Transverse colon (tissue), 4 donors: ENCODE data around the gene CNKSR3. TPM values are rescaled to one million over a fixed set of nuclear protein-coding genes. Genes with fewer than 3 reads are reported as not detected.
A peak's percentile ranks its signal among the peaks of the same experiment; 100 is the strongest.

Experiments
- DNase-seq: peaks from one replicate; pipeline ENCODE4 v3.0.0-alpha.2; 2019
- H3K27ac ChIP-seq, 4 donors: fragments of 200-600 bp; sonication (generic); 2 replicates each; pipeline ENCODE4 v1.5.1; 2016 to 2018; ENCODE audit warnings: inconsistent platforms in 4 of 4
- H3K27me3 ChIP-seq: fragments of 200-600 bp; sonication (generic); 2 replicates; pipeline ENCODE4 v1.5.1; 2017; ENCODE audit warnings: inconsistent platforms
- H3K36me3 ChIP-seq, 4 donors: fragments of 200-600 bp; sonication (generic); 2 replicates each; pipeline ENCODE4 v1.5.1; 2017 to 2019; ENCODE audit warnings: inconsistent platforms in 4 of 4
- H3K4me1 ChIP-seq, 4 donors: fragments of 200-600 bp; sonication (generic); 2 replicates each; pipeline ENCODE4 v1.5.1; 2017 to 2020; ENCODE audit warnings: inconsistent platforms in 4 of 4
- H3K4me3 ChIP-seq, 4 donors: fragments of 200-600 bp; sonication (generic); 1 replicate in 1 of 4; 2 replicates in 3 of 4; pipeline versions ENCODE4 v1.5.1 to v1.6.1; 2017 to 2019; ENCODE audit warnings: inconsistent platforms in 4 of 4
- H3K9me3 ChIP-seq, 2 donors: fragments of 200-600 bp; sonication (generic); 2 replicates each; pipeline ENCODE4 v1.5.1; 2017 to 2019; ENCODE audit warnings: inconsistent platforms in 2 of 2
- CTCF ChIP-seq, 5 experiments: fragments of 200-600 bp in 3 of 5; fragments of 450-650 bp in 2 of 5; sonication (generic) in 3 of 5; IDR thresholded peaks; 1 replicate in 2 of 5; 2 replicates in 3 of 5; pipeline ENCODE4 v1.5.1; 2016 to 2017; ENCODE audit warnings: antibody characterized with exemption in 5 of 5, inconsistent platforms in 3 of 5, mild to moderate bottlenecking in 2 of 5, moderate library complexity in 1 of 5
- EP300 ChIP-seq: sonication (generic); formaldehyde crosslinking; IDR thresholded peaks from one replicate; pipeline ENCODE4 v1.6.1; 2017; ENCODE audit warnings: antibody characterized with exemption, low read depth
- POLR2A ChIP-seq: fragments of 450-650 bp; IDR thresholded peaks from one replicate; pipeline ENCODE4 v1.6.1; 2016; ENCODE audit warnings: antibody characterized with exemption, mild to moderate bottlenecking, moderate library complexity
- POLR2AphosphoS5 ChIP-seq, 3 donors: sonication (generic); formaldehyde crosslinking; IDR thresholded peaks; one replicate each; pipeline ENCODE4 v1.6.1; 2016; ENCODE audit warnings: antibody characterized with exemption in 3 of 3
- whole genome bisulfite sequencing, 2 donors: methylation state at CpG; one replicate each; pipeline ENCODE4 v1.1.5; 2018; ENCODE audit warnings: low coverage in 1 of 2; 5-methylcytosine and 5-hydroxymethylcytosine counted together
- in situ Hi-C, 4 donors: fragments of 200-750 bp; cut with MboI; loops; one replicate each; pipeline versions ENCODE4 v1.15.0 to v1.15.1; 2017; ENCODE audit warnings: low sequenced_read_pairs in 3 of 4, low pct_ligation_motif_present in 1 of 4, low pct_unique_long_range_greater_than_20kb in 1 of 4
- intact Hi-C: fragments of 100-400 bp; cut with DNase I; formaldehyde crosslinking; loops from one replicate; pipeline ENCODE4 v1.15.1; 2023; ENCODE audit warnings: low total_unique reads
- total RNA-seq, 4 donors: library from RNA; depleted of rRNA; stranded (reverse); fragments of >200 nt; gene quantifications; one replicate each; pipeline ENCODE4 v1.1.0, GENCODE V29; 2016

CNKSR3 gene
- total RNA-seq, 4 donors from 2014 or later: 4.0 to 27.3 (median 16.9) TPM

- no peaks in the 10 kb centered on the region for H3K9me3 ChIP-seq
- intact Hi-C loops: no loop called here
- no peaks in the 10 kb centered on the region for H3K27me3 ChIP-seq
- peak overlapping the region; percentile 51 to 83 (median 77) for H3K4me3 ChIP-seq
- TF ChIP-seq CTCF (IDR thresholded peaks at IDR 0.05) (no peak), EP300 (no peak), POLR2AphosphoS5 (IDR thresholded peaks at IDR 0.05) (peak in 2 of 3 donors; percentile 46 to 59), POLR2A (peak; percentile 20)
- in situ Hi-C loops: no loop called here
- H3K36me3 ChIP-seq: no peaks in the 10 kb centered on the region
- peak; percentile 57 for DNase-seq
- peaks cover 5 to 55% (median 27%) of the 10 kb centered on the region in 4 donors for H3K4me1 ChIP-seq
- H3K27ac ChIP-seq: peak overlapping the region; percentile 91 to 98 (median 96)
- WGBS, 2 donors: 0 to 17% methylated on average over 2 to 14 of the region's 14 CpGs
Measured at GRCh38 chr6:154508573-154509375, 1.7 kb downstream of the CNKSR3 start.

- intact Hi-C loops (no loop called here), in situ Hi-C loops (no loop called here)
- peak overlapping the region in 1 of 4 donors; percentile 73 for H3K4me3 ChIP-seq
- no peak overlapping the region for H3K27ac ChIP-seq
- H3K9me3 ChIP-seq: no peaks in the 10 kb centered on the region
- DNase-seq: no peak
- no peak for TF ChIP-seq EP300
- TF ChIP-seq CTCF (IDR thresholded peaks at IDR 0.05): no peak
- TF ChIP-seq POLR2AphosphoS5 (IDR thresholded peaks at IDR 0.05): no peak
- TF ChIP-seq POLR2A: no peak
- no peaks in the 10 kb centered on the region for H3K36me3 ChIP-seq
- 75 to 76% methylated on average over 14 of the region's 14 CpGs for WGBS, 2 donors
- H3K4me1 ChIP-seq: peaks cover 5 to 46% (median 21%) of the 10 kb centered on the region in 4 donors
- H3K27me3 ChIP-seq: no peaks in the 10 kb centered on the region
Measured at GRCh38 chr6:154506991-154507898, 3.2 kb downstream of the CNKSR3 start.

- H3K27ac ChIP-seq: no peak overlapping the region
- H3K36me3 ChIP-seq: no peaks in the 10 kb centered on the region
- H3K9me3 ChIP-seq: no peaks in the 10 kb centered on the region
- peaks cover 5 to 40% (median 16%) of the 10 kb centered on the region in 4 donors for H3K4me1 ChIP-seq
- 88 to 91% methylated on average over 6 to 9 of the region's 9 CpGs for WGBS, 2 donors
- TF ChIP-seq EP300 (no peak), POLR2A (no peak), CTCF (IDR thresholded peaks at IDR 0.05) (no peak), POLR2AphosphoS5 (IDR thresholded peaks at IDR 0.05) (no peak)
- H3K4me3 ChIP-seq: no peak overlapping the region
- no peaks in the 10 kb centered on the region for H3K27me3 ChIP-seq
- in situ Hi-C loops: no loop called here
- intact Hi-C loops: no loop called here
- no peak for DNase-seq
Measured at GRCh38 chr6:154506582-154506981, 3.9 kb downstream of the CNKSR3 start.

GRCh38 chr6:154506108-154506507, 4.4 kb downstream of the CNKSR3 start:
- H3K36me3 ChIP-seq: no peaks in the 10 kb centered on the region
- no peak for DNase-seq
- peaks cover 3 to 36% (median 16%) of the 10 kb centered on the region in 4 donors for H3K4me1 ChIP-seq
- in situ Hi-C loops: no loop called here
- H3K9me3 ChIP-seq: no peaks in the 10 kb centered on the region
- TF ChIP-seq POLR2AphosphoS5 (IDR thresholded peaks at IDR 0.05) (no peak), CTCF (IDR thresholded peaks at IDR 0.05) (no peak), EP300 (no peak), POLR2A (no peak)
- no peak overlapping the region for H3K4me3 ChIP-seq
- H3K27ac ChIP-seq: no peak overlapping the region
- no peaks in the 10 kb centered on the region for H3K27me3 ChIP-seq
- intact Hi-C loops: no loop called here
